ENCODE data around the gene CDKAL1.

The CDKAL1 gene

DNA sequence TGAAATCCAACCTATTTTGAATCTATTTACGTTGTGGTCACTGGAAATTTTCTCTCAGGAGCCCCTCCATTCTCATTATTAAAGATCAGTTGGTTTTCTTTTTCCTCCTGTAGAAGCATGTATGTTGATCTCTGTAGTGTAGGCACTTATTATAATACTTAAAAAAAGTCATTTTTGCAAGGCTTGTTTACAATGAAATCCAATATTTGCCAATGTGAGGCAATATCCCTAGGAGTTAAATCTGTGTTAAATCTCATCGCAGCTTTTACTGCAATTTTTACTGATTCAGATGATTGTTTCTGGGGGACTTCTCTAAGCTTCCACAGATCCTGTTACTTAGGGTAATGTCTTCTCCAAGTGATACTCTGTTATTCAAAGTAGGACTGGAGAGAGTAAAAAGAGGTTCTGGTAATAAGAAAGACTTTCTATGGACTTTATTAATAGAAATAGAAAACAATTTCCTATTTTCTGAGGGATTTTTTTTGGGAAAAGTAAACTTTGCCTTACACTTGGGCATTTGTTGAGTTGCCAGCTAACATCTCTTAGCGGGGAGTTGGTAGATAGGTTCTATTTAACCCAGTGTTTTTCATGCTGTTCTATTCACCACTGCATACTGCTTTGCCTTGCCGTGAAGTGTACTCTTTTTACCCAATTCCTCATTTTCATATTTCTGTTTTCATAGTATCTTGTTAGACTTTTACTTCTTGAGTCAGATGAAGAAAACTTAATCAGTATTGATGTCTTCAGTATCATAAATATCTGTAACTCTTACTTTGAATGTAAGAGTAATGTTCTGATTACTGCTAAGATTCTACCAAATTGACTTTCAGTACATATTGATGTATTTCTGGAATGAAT is 48.6 kb downstream of the CDKAL1 start:
- ATAC-seq, result no peak
- TF ChIP-seq, protein P1, sequence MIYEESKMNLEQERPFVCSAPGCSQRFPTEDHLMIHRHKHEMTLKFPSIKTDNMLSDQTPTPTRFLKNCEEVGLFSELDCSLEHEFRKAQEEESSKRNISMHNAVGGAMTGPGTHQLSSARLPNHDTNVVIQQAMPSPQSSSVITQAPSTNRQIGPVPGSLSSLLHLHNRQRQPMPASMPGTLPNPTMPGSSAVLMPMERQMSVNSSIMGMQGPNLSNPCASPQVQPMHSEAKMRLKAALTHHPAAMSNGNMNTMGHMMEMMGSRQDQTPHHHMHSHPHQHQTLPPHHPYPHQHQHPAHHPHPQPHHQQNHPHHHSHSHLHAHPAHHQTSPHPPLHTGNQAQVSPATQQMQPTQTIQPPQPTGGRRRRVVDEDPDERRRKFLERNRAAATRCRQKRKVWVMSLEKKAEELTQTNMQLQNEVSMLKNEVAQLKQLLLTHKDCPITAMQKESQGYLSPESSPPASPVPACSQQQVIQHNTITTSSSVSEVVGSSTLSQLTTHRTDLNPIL (CRISPR knock-in tag; IDR thresholded peaks at IDR 0.05; ENCODE audit: low read depth), result no peak
- TF ChIP-seq ISL1 (CRISPR knock-in tag; IDR thresholded peaks at IDR 0.05), result no peak
- TF ChIP-seq ZFP30 (CRISPR knock-in tag; IDR thresholded peaks at IDR 0.05), result no peak
- TF ChIP-seq ZFP3 (CRISPR knock-in tag; IDR thresholded peaks at IDR 0.05), result no peak
- TF ChIP-seq ARNTL (CRISPR knock-in tag; IDR thresholded peaks at IDR 0.05; ENCODE audit: borderline replicate concordance, low read depth), result no peak
- TF ChIP-seq OSR1 (CRISPR knock-in tag; IDR thresholded peaks at IDR 0.05), result no peak
- TF ChIP-seq, protein P2, sequence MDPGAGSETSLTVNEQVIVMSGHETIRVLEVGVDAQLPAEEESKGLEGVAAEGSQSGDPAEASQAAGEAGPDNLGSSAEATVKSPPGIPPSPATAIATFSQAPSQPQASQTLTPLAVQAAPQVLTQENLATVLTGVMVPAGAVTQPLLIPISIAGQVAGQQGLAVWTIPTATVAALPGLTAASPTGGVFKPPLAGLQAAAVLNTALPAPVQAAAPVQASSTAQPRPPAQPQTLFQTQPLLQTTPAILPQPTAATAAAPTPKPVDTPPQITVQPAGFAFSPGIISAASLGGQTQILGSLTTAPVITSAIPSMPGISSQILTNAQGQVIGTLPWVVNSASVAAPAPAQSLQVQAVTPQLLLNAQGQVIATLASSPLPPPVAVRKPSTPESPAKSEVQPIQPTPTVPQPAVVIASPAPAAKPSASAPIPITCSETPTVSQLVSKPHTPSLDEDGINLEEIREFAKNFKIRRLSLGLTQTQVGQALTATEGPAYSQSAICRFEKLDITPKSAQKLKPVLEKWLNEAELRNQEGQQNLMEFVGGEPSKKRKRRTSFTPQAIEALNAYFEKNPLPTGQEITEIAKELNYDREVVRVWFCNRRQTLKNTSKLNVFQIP (CRISPR knock-in tag; IDR thresholded peaks at IDR 0.05; ENCODE audit: borderline replicate concordance, low read depth), result no peak
- TF ChIP-seq, protein P3, sequence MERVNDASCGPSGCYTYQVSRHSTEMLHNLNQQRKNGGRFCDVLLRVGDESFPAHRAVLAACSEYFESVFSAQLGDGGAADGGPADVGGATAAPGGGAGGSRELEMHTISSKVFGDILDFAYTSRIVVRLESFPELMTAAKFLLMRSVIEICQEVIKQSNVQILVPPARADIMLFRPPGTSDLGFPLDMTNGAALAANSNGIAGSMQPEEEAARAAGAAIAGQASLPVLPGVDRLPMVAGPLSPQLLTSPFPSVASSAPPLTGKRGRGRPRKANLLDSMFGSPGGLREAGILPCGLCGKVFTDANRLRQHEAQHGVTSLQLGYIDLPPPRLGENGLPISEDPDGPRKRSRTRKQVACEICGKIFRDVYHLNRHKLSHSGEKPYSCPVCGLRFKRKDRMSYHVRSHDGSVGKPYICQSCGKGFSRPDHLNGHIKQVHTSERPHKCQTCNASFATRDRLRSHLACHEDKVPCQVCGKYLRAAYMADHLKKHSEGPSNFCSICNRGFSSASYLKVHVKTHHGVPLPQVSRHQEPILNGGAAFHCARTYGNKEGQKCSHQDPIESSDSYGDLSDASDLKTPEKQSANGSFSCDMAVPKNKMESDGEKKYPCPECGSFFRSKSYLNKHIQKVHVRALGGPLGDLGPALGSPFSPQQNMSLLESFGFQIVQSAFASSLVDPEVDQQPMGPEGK (CRISPR knock-in tag; IDR thresholded peaks at IDR 0.05; ENCODE audit: borderline replicate concordance), result no peak
- no peak for TF ChIP-seq ZC3H10 (CRISPR knock-in tag; IDR thresholded peaks at IDR 0.05)

DNA sequence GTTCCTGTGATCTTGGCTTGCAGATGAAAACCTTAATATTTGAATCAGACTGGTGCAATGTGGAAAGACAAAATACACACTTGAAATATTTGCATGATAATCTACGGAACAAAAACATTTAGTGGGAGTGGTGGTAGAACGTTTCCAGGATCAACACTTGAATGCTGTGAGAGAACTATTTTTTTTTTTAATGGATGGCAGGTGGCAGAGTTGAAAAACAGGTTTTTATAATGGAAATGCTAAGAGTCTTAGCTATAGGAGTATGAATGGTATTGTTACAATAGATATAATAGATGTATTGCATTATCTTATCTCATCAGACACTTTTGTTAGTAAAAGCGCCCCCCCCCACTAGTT is 49.2 kb downstream of the CDKAL1 start:
- ATAC-seq, result no peak
- TF ChIP-seq ZNF70 (CRISPR knock-in tag; IDR thresholded peaks at IDR 0.05), result no peak
- TF ChIP-seq, protein P2 (CRISPR knock-in tag; IDR thresholded peaks at IDR 0.05; ENCODE audit: borderline replicate concordance, low read depth), result no peak
- no peak for TF ChIP-seq TCF4 (CRISPR knock-in tag; IDR thresholded peaks at IDR 0.05; ENCODE audit: borderline replicate concordance)
- no peak for TF ChIP-seq ARNTL (CRISPR knock-in tag; IDR thresholded peaks at IDR 0.05; ENCODE audit: borderline replicate concordance, low read depth)
- no peak for TF ChIP-seq TOX (CRISPR knock-in tag; IDR thresholded peaks at IDR 0.05; ENCODE audit: borderline replicate concordance)
- TF ChIP-seq, protein P3 (CRISPR knock-in tag; IDR thresholded peaks at IDR 0.05; ENCODE audit: borderline replicate concordance), result no peak
- TF ChIP-seq GLIS3 (CRISPR knock-in tag; IDR thresholded peaks at IDR 0.05), result no peak
- no peak for TF ChIP-seq RARB (CRISPR knock-in tag; IDR thresholded peaks at IDR 0.05)
- no peak for TF ChIP-seq PPARA (CRISPR knock-in tag; IDR thresholded peaks at IDR 0.05; ENCODE audit: borderline replicate concordance)
- no peak for TF ChIP-seq ISL1 (CRISPR knock-in tag; IDR thresholded peaks at IDR 0.05)
- no peak for TF ChIP-seq ZNF8 (CRISPR knock-in tag; IDR thresholded peaks at IDR 0.05)

DNA sequence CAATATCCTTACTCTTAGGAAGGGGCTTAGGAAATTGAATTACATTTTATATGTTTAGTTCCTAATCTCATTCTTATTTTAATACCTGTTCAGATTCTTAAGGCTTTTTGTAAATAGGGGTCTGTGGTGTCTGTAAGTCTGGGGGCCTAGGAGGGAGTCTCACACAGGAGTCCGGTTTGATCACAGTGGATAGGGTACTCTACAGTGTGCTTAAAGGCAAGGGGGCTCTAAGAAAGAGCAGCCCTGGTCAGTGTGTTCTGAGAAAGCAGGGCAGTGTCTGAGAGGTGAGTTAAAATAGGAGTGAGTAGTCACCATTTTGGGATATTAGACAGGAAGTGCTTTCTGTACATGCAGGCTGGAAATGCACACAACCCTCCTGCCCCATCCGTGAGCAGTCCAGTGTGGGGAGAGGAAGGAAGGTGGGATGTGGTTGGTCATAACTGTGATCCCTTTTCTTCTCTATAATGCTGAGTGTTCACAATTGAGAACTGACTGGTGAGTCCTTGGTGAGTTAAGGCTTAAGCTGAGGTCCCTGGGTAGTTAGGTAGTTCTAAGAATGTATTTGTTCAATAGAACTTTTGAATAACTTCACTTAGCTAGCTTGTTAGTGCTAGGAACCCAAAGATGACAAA is 50.0 kb downstream of the CDKAL1 start:
- no peak for ATAC-seq
- no peak for TF ChIP-seq TOX (CRISPR knock-in tag; IDR thresholded peaks at IDR 0.05; ENCODE audit: borderline replicate concordance)
- TF ChIP-seq, protein P2 (CRISPR knock-in tag; IDR thresholded peaks at IDR 0.05; ENCODE audit: borderline replicate concordance, low read depth), result no peak
- TF ChIP-seq ARNTL (CRISPR knock-in tag; IDR thresholded peaks at IDR 0.05; ENCODE audit: borderline replicate concordance, low read depth), result no peak
- TF ChIP-seq ZC3H10 (CRISPR knock-in tag; IDR thresholded peaks at IDR 0.05), result no peak
- TF ChIP-seq OSR1 (CRISPR knock-in tag; IDR thresholded peaks at IDR 0.05), result no peak
- TF ChIP-seq ZFP30 (CRISPR knock-in tag; IDR thresholded peaks at IDR 0.05), result no peak
- no peak for TF ChIP-seq TSHZ2 (CRISPR knock-in tag; IDR thresholded peaks at IDR 0.05)
- no peak for TF ChIP-seq TCF4 (CRISPR knock-in tag; IDR thresholded peaks at IDR 0.05; ENCODE audit: borderline replicate concordance)
- TF ChIP-seq, protein P3 (CRISPR knock-in tag; IDR thresholded peaks at IDR 0.05; ENCODE audit: borderline replicate concordance), result no peak
- no peak for TF ChIP-seq RARB (CRISPR knock-in tag; IDR thresholded peaks at IDR 0.05)
- no peak for TF ChIP-seq ESRRG (CRISPR knock-in tag; IDR thresholded peaks at IDR 0.05)
- TF ChIP-seq GLIS3 (CRISPR knock-in tag; IDR thresholded peaks at IDR 0.05), result no peak
- TF ChIP-seq CSDC2 (CRISPR knock-in tag; IDR thresholded peaks at IDR 0.05), result no peak

Measured in SK-N-SH treated with all-trans-retinoic acid at 6 μM for 48 hours (cell line).